Liver (tissue), 9 donors: ENCODE data around the gene NKAIN2. TPM values are rescaled to one million over a fixed set of nuclear protein-coding genes. Genes with fewer than 3 reads are reported as not detected.

ENCODE experiments used
- DNase-seq: peaks from one replicate; pipeline ENCODE4 v3.0.0-alpha.2; 2017; ENCODE audit warnings: low spot score
- H3K27ac ChIP-seq, 2 donors: one replicate each; pipeline ENCODE4 v1.7.0; 2013; ENCODE audit warnings: inconsistent platforms in 2 of 2, low read length in 2 of 2, control low read depth in 1 of 2, low read depth in 1 of 2, mild to moderate bottlenecking in 1 of 2
- H3K27me3 ChIP-seq, 4 donors: one replicate each; pipeline versions ENCODE4 v1.6.1 to v1.7.0; 2013; ENCODE audit warnings: low read length in 3 of 4, inconsistent platforms in 1 of 4, mild to moderate bottlenecking in 1 of 4, moderate library complexity in 1 of 4; ENCODE audit not compliant: control insufficient read depth in 4 of 4, insufficient read depth in 4 of 4
- H3K36me3 ChIP-seq, 4 donors: one replicate each; pipeline versions ENCODE4 v1.6.1 to v1.7.0; 2013; ENCODE audit warnings: low read length in 3 of 4, mild to moderate bottlenecking in 3 of 4, low read depth in 1 of 4, moderate library complexity in 1 of 4; ENCODE audit not compliant: control insufficient read depth in 4 of 4, insufficient read depth in 3 of 4
- H3K4me1 ChIP-seq, 4 donors: one replicate each; pipeline versions ENCODE4 v1.6.1 to v1.7.0; 2013; ENCODE audit warnings: low read length in 3 of 4, mild to moderate bottlenecking in 3 of 4, moderate library complexity in 1 of 4; ENCODE audit not compliant: control insufficient read depth in 4 of 4, insufficient read depth in 4 of 4
- H3K4me3 ChIP-seq, 3 donors: one replicate each; pipeline versions ENCODE4 v1.6.1 to v1.7.0; 2013; ENCODE audit warnings: low read length in 3 of 3, control low read depth in 1 of 3, low read depth in 1 of 3, mild to moderate bottlenecking in 1 of 3
- H3K9ac ChIP-seq, 2 donors: one replicate each; pipeline ENCODE4 v1.7.0; 2013; ENCODE audit warnings: low read length in 2 of 2, mild to moderate bottlenecking in 2 of 2, moderate library complexity in 2 of 2, control low read depth in 1 of 2, low read depth in 1 of 2
- H3K9me3 ChIP-seq, 4 donors: one replicate each; pipeline versions ENCODE4 v1.6.1 to v1.7.0; 2013; ENCODE audit warnings: low read length in 3 of 4; ENCODE audit not compliant: control insufficient read depth in 4 of 4
- ATF3 ChIP-seq: IDR thresholded peaks from 2 replicates; pipeline ENCODE4 v1.6.1; 2016; ENCODE audit warnings: antibody characterized with exemption
- CTCF ChIP-seq: fragments of 150-350 bp; IDR thresholded peaks from 2 replicates; pipeline ENCODE4 v1.5.1; 2017; ENCODE audit warnings: improper control_type of control experiment, low read depth, low read length; ENCODE audit not compliant: missing input control
- EGR1 ChIP-seq, 2 donors: IDR thresholded peaks; 2 replicates each; pipeline ENCODE4 v1.6.1; 2016 to 2018; ENCODE audit warnings: antibody characterized with exemption in 2 of 2, low read depth in 2 of 2
- FOXA1 ChIP-seq: IDR thresholded peaks from 2 replicates; pipeline ENCODE4 v1.6.1; 2016; ENCODE audit warnings: antibody characterized with exemption
- FOXA2 ChIP-seq: IDR thresholded peaks from 2 replicates; pipeline ENCODE4 v1.6.1; 2016; ENCODE audit warnings: antibody characterized with exemption
- GABPA ChIP-seq, 2 donors: IDR thresholded peaks in 1 of 2; conservative IDR thresholded peaks in 1 of 2; 2 replicates each; pipeline ENCODE4 v1.6.1; 2016; ENCODE audit warnings: antibody characterized with exemption in 2 of 2, mild to moderate bottlenecking in 1 of 2, moderate library complexity in 1 of 2
- HNF4A ChIP-seq, 2 donors: conservative IDR thresholded peaks; 2 replicates each; pipeline ENCODE4 v1.6.1; 2016; ENCODE audit warnings: antibody characterized with exemption in 2 of 2, mild to moderate bottlenecking in 2 of 2
- HNF4G ChIP-seq: IDR thresholded peaks from 2 replicates; pipeline ENCODE4 v1.6.1; 2016; ENCODE audit warnings: antibody characterized with exemption
- JUND ChIP-seq, 2 donors: IDR thresholded peaks; 2 replicates each; pipeline ENCODE4 v1.6.1; 2016; ENCODE audit warnings: antibody characterized with exemption in 2 of 2
- MAX ChIP-seq: IDR thresholded peaks from 2 replicates; pipeline ENCODE4 v1.6.1; 2016; ENCODE audit warnings: antibody characterized with exemption
- NR2F2 ChIP-seq: IDR thresholded peaks from 2 replicates; pipeline ENCODE4 v1.6.1; 2016; ENCODE audit warnings: antibody characterized with exemption
- RAD21 ChIP-seq, 2 donors: IDR thresholded peaks; 2 replicates each; pipeline ENCODE4 v1.6.1; 2016; ENCODE audit warnings: antibody characterized with exemption in 2 of 2, mild to moderate bottlenecking in 2 of 2
- REST ChIP-seq: IDR thresholded peaks from 2 replicates; pipeline ENCODE4 v1.6.1; 2016; ENCODE audit warnings: antibody characterized with exemption, mild to moderate bottlenecking
- RXRA ChIP-seq, 2 donors: IDR thresholded peaks; 2 replicates each; pipeline ENCODE4 v1.6.1; 2017 to 2018; ENCODE audit warnings: antibody characterized with exemption in 2 of 2, mild to moderate bottlenecking in 1 of 2
- SP1 ChIP-seq: IDR thresholded peaks from 2 replicates; pipeline ENCODE4 v1.6.1; 2018; ENCODE audit warnings: antibody characterized with exemption, mild to moderate bottlenecking
- TAF1 ChIP-seq: conservative IDR thresholded peaks from 2 replicates; pipeline ENCODE4 v1.6.1; 2016; ENCODE audit warnings: antibody characterized with exemption, mild to moderate bottlenecking
- YY1 ChIP-seq: IDR thresholded peaks from 2 replicates; pipeline ENCODE4 v1.6.1; 2016; ENCODE audit warnings: antibody characterized with exemption, mild to moderate bottlenecking
- ZBTB33 ChIP-seq: IDR thresholded peaks from 2 replicates; pipeline ENCODE4 v1.6.1; 2016; ENCODE audit warnings: antibody characterized with exemption
- WGBS: extraction: QIAGEN DNeasy Blood & Tissue Kit; methylation state at CpG from one replicate; pipeline ENCODE4 v1.1.7; 2013; 5-methylcytosine and 5-hydroxymethylcytosine counted together
- polyA plus RNA-seq, 2 donors: library from polyadenylated mRNA; stranded (reverse) in 1 of 2; unstranded in 1 of 2; fragments of 200-250 nt in 1 of 2; fragments of >200 nt in 1 of 2; fragmentation: Nextera tagmentation in 1 of 2; extraction: Ambion mirVana in 1 of 2; gene quantifications; one replicate each; pipeline versions ENCODE4 v1.2.1 to v1.2.3, GENCODE V29; 2013 to 2015
- total RNA-seq, 2 donors: library from RNA; depleted of rRNA; stranded (reverse); fragments of >200 nt; gene quantifications; one replicate each; pipeline ENCODE4 v1.2.3, GENCODE V29; 2014
- donor health status: healthy.
- donor health status: healthy.
- donor health status: healthy.
- donor health status: healthy.
- donor health status: healthy.

NKAIN2 gene
- total and polyA plus RNA-seq, 4 donors, result 0.05 to 0.14 TPM; not detected in 2

- 85% methylated on average over 2 of the region's 2 CpGs for WGBS
- no peaks in the 10 kb centered on the region for H3K4me1 ChIP-seq
- H3K9me3 ChIP-seq, result no peaks in the 10 kb centered on the region
- H3K4me3 ChIP-seq, result no peak overlapping the region
- no peak overlapping the region for H3K27ac ChIP-seq
- no peak for TF ChIP-seq FOXA2
- no peak overlapping the region for H3K9ac ChIP-seq
- H3K27me3 ChIP-seq, result no peaks in the 10 kb centered on the region
- H3K36me3 ChIP-seq, result no peaks in the 10 kb centered on the region
- no peak for DNase-seq
These were observed 223.0 kb downstream of the NKAIN2 start for GRCh38 chr6:124026694-124027093.

GRCh38 chr6:124027392-124027791, 223.7 kb downstream of the NKAIN2 start:
- Histone ChIP-seq H3K9ac (no peak overlapping the region), H3K27ac (no peak overlapping the region), H3K27me3 (no peaks in the 10 kb centered on the region), H3K4me3 (no peak overlapping the region), H3K36me3 (no peaks in the 10 kb centered on the region), H3K9me3 (no peaks in the 10 kb centered on the region), H3K4me1 (no peaks in the 10 kb centered on the region)
- TF ChIP-seq RXRA (IDR thresholded peaks at IDR 0.05), result no peak
- TF ChIP-seq NR2F2, result no peak
- no peak for TF ChIP-seq ATF3
- TF ChIP-seq FOXA1, result no peak
- TF ChIP-seq HNF4A (conservative IDR thresholded peaks at IDR 0.05), result no peak
- no peak for TF ChIP-seq RAD21 (IDR thresholded peaks at IDR 0.05)
- TF ChIP-seq TAF1, result no peak
- TF ChIP-seq EGR1 (IDR thresholded peaks at IDR 0.05; ENCODE audit: low read depth in 2 of 2), result no peak
- no peak for TF ChIP-seq MAX
- TF ChIP-seq FOXA2, result no peak
- TF ChIP-seq HNF4G, result no peak
- no peak for TF ChIP-seq CTCF
- no peak for TF ChIP-seq GABPA (IDR thresholded peaks at IDR 0.05 in 1 of 2, conservative IDR thresholded peaks at IDR 0.05 in 1 of 2)
- TF ChIP-seq SP1, result no peak
- TF ChIP-seq ZBTB33, result no peak
- TF ChIP-seq JUND (IDR thresholded peaks at IDR 0.05), result no peak
- no peak for TF ChIP-seq REST
- no peak for TF ChIP-seq YY1
- DNase-seq, result no peak
- 93% methylated on average over 7 of the region's 7 CpGs for WGBS
